Activated T-cell treated with anti-CD3 and anti-CD28 coated beads, Interleukin-2, amount 50 U/mL, for 48 hours (primary cell): ENCODE measurements around the gene MVB12B.
A peak's percentile ranks its signal among the peaks of the same experiment; 100 is the strongest.

Source experiments
- DNase-seq, 2 experiments: peaks; one replicate each; pipeline ENCODE4 v3.0.0-alpha.2; 2020

MVB12B gene

DNA sequence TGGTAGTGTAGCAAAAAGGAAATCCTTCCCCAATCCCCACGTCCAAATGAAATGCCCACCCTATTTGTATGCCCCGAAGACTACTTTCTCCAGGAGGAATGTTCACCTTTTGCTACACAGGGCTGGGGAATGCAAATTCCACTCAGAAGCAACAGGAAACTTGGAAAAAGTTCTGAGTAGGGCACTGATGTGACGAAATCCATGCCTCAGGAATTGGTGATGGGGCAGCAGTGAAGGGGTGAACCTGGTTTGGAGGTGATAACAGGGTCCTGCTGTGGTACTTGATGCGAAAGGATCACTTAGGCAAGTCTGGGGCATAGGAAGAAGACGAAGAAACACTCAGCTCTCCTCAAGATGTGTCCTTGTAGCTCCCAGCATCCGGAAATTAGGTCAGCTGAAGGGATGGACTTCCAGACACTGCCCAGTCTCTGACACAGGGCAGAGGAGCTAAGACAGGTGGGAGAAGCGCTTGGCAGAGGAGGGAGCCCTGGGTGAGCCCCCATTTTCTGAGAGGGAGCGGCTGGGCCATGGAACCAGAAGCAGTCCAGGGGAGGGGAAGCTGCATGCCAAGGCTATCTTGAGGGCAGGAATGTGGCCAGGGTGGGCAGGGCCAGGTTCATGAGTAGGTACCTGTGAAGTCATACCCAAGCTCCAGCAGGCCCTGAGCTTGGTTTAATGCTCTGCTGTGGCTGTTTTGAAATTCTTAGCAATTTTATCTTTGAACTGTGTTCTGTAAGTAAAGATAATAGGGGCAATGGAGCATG, 22.2 kb upstream of the MVB12B start:
- DNase-seq = no peak

DNA sequence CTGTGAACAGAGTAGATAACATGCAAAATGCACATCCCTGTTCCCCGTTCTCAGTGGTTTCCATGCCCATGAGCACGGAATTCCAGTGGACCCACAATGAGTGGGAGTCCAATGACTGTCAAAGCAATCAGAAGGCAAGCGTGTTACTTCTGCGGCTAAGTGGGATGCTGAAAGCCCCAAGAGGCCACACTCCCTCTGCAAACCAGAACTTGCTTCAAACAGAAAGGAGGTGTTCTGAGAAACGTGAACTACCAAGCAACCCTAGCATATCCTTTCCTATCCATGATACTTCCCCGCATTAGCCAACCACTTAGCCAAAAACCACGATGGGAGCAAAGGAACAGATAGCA, 21.7 kb upstream of the MVB12B start:
- DNase-seq = no peak

- DNase-seq = no peak
Observed at GRCh38 chr9:126306071-126306647, 20.5 kb upstream of the MVB12B start.

- DNase-seq = peak in 1 of 2 experiments; percentile 1
Observed at GRCh38 chr9:126307322-126308061, 19.1 kb upstream of the MVB12B start.

DNA sequence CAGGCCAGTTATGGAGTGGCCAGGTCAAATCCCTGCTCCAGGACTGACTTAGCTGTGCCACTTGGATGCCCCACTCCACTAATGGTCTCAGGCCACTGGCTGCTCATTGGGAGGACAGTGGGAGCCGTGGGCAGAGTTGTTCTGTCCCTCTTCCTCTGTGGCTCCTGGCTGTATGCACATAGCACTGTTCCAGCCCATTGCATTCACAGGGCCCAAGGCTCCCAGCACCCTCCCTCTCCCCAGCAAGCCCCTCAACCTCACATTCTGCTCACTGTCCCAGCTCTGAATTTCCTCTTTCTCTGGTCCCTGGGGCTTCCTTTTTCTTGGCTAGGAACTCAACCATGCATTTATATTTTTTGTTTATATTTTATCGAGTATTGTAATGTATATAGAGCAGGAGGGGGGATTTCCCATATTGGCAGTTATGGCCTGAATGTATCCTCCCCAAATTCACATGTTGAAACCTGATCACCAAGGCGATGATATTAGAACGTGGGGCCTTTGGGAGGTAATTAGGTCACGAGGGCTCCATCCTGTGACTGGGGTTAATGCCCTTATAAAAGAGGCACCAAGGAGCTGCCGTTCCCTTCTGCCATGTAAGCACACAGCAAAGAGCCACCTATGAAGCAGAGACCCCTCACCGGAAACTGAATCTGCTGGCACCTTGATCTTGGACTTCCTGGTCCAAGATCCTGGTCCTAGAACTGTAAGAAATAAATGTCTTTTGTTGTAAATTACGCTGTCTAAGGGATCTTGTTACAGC, 17.0 kb upstream of the MVB12B start:
- DNase-seq = no peak

GRCh38 chr9:126312584-126313551, 13.8 kb upstream of the MVB12B start:
- DNase-seq = no peak

- DNase-seq = no peak
Observed at GRCh38 chr9:126316085-126316655, 10.5 kb upstream of the MVB12B start.

DNA sequence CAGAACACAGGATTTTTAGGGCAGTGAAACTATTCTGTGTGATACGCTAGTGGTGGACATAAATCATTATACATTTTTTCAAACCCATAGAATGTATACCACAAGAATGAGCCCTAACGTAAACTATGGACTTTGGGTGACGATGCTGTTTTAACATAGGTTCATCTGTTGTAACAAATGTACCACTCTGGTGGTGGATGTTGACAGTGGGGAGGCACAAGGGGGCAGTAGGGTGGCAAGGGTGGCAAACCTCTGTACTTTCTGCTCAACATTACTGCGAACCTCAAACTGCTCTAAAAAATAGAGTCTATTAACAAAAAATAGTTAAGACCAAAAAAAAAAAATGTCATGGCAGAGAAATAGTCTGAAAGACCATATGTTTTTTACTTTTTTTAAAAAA, 9.1 kb upstream of the MVB12B start:
- peak in 1 of 2 experiments; percentile 36 for DNase-seq

DNA sequence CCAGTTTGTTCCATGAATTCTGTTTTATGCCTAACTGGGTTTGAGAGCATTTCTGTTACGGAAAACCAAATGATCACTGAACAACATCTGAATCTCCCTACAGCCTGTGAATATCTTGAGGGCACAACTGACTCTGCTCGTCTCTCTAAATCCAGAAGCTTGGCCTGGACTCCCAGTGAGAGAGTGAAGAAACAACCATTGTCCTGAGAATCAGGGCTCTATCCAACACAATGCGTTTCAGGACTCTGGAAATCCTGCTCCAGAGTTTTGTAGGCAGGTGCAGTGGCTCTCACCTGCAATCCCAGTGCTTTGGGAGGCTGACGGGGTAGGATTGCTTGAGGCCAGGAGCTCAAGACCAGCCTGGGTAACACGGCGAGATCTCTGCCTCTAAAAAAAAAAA, 7.8 kb upstream of the MVB12B start:
- DNase-seq = no peak

- DNase-seq = no peak
Observed at GRCh38 chr9:126319671-126320070, 7.0 kb upstream of the MVB12B start.

DNA sequence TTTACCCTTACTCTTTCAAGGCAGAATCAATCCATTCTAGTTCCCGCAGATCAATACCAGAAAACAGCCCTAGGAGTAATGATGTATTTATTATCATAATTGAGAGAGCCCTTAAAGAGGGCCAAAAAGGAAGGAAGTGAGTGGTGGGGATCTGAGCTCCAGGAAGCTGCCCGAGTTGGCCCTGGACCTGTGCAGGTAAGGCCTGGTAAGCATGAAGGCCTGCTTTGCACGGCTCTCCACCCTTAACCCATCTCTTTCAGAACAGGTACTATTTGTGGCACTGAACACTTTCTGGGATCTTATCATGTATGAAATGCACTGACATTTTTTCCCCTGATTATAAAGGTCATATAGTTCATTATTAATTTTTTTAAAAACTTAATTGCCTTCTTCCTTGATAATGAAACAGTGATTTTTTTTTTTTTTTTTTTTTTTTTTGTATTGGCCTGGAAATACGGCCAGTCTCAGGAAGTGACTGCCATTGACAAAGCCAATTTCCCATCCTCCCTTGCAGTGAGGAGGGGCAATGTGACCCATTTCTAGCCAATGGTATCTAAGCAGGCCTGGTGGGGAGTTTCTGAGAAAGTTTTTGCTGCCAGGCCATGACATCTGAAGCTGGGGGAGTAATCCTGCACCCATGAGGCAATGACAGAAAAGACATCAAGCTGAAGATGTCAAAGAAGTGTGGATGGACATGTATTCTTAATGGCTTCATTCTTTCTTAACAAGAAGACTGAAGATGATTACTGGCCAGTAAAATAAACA, 6.3 kb upstream of the MVB12B start:
- DNase-seq = no peak

- DNase-seq = no peak
Observed at GRCh38 chr9:126321742-126322141, 4.9 kb upstream of the MVB12B start.

DNA sequence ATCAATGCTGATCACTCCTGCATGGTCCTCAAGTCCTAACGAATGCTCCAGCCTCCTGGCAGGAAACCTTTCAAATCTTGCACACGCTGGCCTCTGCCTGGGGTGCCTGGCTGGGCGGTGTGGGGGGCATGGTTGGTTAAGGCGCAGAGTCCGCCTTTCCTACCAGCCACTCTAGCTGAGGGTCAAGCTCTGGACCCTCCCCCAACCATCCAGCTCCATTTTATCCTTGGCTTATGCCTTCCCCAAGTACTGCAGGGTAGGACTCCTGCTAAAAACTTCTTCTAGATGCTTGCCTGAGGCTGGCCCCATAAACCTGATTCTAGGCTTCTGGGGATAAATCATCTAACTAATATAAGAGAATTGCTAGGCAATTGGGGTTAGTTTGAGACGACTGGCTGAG, 808 bp upstream of the MVB12B start:
- DNase-seq = no peak

- peak; percentile 40 to 50 for DNase-seq
Observed at GRCh38 chr9:126327006-126327713, 531 bp downstream of the MVB12B start.

DNA sequence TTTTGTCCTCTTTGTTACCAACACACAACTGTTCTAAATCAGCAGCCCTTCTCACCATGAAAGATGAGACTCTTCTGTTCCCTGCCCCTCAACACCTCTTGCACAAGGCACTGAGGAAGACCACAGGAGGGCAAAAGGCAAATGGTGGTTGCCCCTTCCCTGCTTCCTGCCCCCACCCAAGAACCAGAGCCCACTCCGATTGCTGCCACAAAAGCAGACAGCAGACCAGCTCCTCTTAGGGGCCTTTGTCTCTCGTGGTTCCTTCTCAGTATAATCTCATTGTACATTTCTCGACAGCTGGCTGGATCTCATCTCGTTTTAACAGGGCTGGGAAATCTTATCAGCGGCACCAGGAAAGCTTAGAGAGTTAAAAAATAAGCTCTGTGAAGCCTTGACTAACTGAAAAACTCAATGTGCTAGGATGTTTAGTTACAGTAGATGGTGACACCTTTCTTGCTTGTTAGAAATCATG, 1.1 kb downstream of the MVB12B start:
- DNase-seq = no peak

DNA sequence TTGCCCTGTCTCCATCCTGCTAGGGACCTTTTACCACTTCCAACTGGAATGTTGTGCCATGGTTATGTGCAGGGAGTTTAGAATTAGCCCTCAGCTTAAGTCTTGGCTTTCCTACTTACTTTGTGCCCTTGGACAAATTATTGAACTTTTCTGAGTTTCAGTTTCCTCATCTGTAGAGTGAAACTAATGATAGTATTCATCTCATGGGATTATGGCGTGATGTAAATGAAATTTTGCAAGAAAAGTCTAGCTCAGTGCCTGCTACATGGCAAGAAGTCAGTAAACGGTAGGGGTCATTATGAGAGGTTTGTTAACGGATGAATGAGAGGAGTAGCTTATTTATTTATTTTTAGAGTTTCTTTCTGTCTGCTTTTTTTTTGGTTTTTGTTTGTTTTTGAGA, 1.8 kb downstream of the MVB12B start:
- DNase-seq = no peak

DNA sequence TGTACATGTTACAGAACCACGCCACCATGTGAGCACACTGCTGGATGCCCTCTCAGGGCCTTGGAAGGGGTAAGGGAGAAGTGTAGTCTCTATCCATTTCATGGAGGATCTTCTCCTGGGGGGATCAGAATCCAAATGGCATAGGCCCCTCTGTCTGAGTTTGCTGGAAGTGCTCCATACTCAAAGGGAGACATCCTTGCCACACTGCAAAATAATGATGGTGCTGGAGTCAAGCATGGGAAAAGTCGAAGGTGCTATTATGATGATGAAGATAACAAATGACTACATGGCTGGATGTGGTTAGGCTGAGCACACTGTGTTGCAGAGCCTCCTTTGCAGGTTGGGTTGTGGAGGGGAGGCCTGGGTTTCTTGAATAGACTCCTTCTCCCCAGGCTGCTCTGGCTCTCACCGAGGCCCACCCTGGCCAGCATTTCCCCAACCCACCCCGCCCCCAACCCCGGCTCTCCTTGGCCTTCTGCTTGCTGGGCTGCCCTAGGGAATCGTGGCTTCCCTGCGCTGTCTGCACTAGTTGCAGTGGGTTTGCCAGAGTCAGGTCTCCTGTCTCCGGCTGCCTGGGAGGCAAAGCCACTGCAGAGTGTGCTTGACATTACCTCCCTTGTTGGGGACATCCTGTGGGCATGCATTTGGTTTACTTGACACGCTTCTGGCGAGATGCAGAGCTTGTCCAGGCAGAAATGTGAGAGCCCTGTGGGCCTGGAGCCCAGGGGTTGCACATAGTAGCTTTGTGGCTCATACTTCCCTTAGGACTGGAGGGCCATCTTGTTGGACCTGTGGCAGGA, 3.0 kb downstream of the MVB12B start:
- peak in 1 of 2 experiments; percentile 18 for DNase-seq

DNA sequence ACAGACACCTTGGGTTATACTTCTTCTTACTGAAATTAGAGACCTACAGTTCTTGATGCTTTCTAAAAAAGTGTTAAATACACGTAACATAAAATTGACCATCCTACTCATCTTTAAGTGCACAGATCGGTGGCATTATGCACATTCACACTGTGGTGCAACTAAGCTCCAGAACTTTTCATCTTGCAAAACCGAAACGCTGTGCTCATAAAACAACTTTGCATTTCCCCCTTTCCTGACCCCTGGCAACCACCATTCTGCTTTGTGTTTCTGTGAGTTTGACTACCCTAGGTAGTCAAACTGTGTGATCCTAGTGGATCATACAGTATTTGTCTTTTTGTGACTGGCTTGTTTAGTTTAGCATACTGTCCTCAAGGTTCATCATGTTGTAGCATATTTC, 3.9 kb downstream of the MVB12B start:
- no peak for DNase-seq
